ENCODE data around the gene SLC2A10. TPM values are rescaled to one million over a fixed set of nuclear protein-coding genes. Genes with fewer than 3 reads are reported as not detected.

Gene SLC2A10
- total RNA-seq, 1 experiment from 2014 or later: 4.2 TPM

DNA sequence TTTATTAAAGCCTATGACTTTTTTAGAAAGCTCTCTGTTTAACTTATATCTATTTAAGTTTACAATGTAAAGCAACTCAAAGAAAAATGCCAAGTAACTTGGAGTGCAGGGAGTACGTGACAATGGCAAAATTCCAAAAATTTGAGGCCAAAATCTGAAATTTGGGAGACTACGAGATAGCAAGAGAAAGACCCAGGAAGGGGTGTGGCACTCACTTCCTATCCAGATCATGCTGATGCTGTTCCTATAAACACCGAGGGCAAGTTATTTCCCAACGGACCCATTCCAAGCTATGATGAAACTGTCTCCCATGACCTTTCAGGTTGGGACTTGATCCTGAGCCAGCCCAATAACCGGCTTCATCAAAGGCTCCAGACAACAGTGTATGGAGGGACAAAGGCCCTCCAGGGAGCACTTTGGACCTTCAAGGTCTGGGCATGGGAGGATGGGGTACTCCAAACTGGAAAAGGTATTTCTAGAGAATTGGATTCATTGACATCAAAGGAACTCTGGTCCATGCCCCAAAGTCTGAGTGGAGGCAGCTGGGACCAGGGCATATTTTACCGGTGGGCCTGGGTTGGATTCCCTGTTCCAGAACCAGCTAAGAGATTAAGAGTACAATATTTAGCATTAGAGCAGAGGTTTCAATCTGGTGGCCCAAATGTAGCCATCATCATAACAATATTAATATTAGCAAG, 42.5 kb upstream of the SLC2A10 start:
- Histone ChIP-seq H3K27me3 (replicated peaks; ENCODE audit: control insufficient read depth, insufficient read depth, low read length) (no peaks in the 10 kb centered on the region), H3K9me3 (peaks cover 10% of the 10 kb centered on the region), H3K4me1 (no peaks in the 10 kb centered on the region), H3K4me3 (ENCODE audit: low read depth, low read length) (no peak overlapping the region), H3K36me3 (ENCODE audit: control insufficient read depth, insufficient read depth, low read length) (no peaks in the 10 kb centered on the region)
- Mint-ChIP-seq H3K4me3 (ENCODE audit: unreplicated experiment) (no peak overlapping the region), H3K4me1 (ENCODE audit: low read depth, unreplicated experiment) (no peaks in the 10 kb centered on the region), H3K27me3 (ENCODE audit: insufficient read depth, unreplicated experiment) (peaks cover 5% of the 10 kb centered on the region), H3K27ac (ENCODE audit: unreplicated experiment) (no peak overlapping the region), H3K9me3 (ENCODE audit: unreplicated experiment) (peaks cover 16% of the 10 kb centered on the region), H3K36me3 (ENCODE audit: insufficient read depth, unreplicated experiment) (no peaks in the 10 kb centered on the region)
- intact Hi-C loops (cut with micrococcal nuclease; ENCODE audit: unreplicated experiment): no loop called here
- no TSS peak for BruUV-seq (replicated peaks)
- peak in 1 of 2 experiments; percentile 38 for DNase-seq
- CTCF ChIA-PET: interaction anchor here (0.7 kb wide), 1 partner anchor 34 kb away, joined by 3 read pairs; no protein-coding TSS in a partner anchor
- POLR2A ChIA-PET: no interaction called here
- TF ChIP-seq, protein P1, sequence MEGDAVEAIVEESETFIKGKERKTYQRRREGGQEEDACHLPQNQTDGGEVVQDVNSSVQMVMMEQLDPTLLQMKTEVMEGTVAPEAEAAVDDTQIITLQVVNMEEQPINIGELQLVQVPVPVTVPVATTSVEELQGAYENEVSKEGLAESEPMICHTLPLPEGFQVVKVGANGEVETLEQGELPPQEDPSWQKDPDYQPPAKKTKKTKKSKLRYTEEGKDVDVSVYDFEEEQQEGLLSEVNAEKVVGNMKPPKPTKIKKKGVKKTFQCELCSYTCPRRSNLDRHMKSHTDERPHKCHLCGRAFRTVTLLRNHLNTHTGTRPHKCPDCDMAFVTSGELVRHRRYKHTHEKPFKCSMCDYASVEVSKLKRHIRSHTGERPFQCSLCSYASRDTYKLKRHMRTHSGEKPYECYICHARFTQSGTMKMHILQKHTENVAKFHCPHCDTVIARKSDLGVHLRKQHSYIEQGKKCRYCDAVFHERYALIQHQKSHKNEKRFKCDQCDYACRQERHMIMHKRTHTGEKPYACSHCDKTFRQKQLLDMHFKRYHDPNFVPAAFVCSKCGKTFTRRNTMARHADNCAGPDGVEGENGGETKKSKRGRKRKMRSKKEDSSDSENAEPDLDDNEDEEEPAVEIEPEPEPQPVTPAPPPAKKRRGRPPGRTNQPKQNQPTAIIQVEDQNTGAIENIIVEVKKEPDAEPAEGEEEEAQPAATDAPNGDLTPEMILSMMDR (IDR thresholded peaks at IDR 0.05; ENCODE audit: insufficient read depth in 1 of 2, low read depth in 1 of 2, low read length in 1 of 2, severe bottlenecking in 1 of 2, unreplicated experiment in 1 of 2): no peak

DNA sequence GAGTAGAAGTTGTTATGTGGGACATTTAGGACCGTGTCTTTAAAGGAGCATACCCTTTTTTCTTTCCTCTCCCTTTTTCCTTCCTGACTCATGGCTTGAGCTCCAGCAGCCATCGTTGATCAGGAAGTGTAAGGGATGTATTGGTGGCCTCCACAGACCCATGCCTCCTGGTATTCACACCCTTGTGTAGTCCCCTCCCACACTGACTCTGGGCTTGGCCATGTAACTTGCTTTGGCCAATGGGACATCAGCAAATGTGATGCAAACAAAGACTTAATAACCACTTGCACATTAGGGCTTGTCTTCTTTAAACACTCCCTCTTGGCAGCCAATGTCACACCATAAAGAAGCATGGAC, 39.2 kb upstream of the SLC2A10 start:
- Mint-ChIP-seq H3K4me1 (ENCODE audit: low read depth, unreplicated experiment) (no peaks in the 10 kb centered on the region), H3K9me3 (ENCODE audit: unreplicated experiment) (peaks cover 25% of the 10 kb centered on the region), H3K27me3 (ENCODE audit: insufficient read depth, unreplicated experiment) (no peaks in the 10 kb centered on the region), H3K27ac (ENCODE audit: unreplicated experiment) (no peak overlapping the region), H3K4me3 (ENCODE audit: unreplicated experiment) (no peak overlapping the region), H3K36me3 (ENCODE audit: insufficient read depth, unreplicated experiment) (no peaks in the 10 kb centered on the region)
- Histone ChIP-seq H3K4me1 (no peaks in the 10 kb centered on the region), H3K4me3 (ENCODE audit: low read depth, low read length) (no peak overlapping the region), H3K9me3 (peaks cover 23% of the 10 kb centered on the region), H3K36me3 (ENCODE audit: control insufficient read depth, insufficient read depth, low read length) (no peaks in the 10 kb centered on the region), H3K27me3 (replicated peaks; ENCODE audit: control insufficient read depth, insufficient read depth, low read length) (no peaks in the 10 kb centered on the region)
- no peak for DNase-seq
- ChIA-PET POLR2A (no interaction called here), CTCF (no interaction called here)
- no TSS peak for BruUV-seq (replicated peaks)
- intact Hi-C loops (cut with micrococcal nuclease; ENCODE audit: unreplicated experiment): no loop called here
- TF ChIP-seq, protein P1 (IDR thresholded peaks at IDR 0.05; ENCODE audit: insufficient read depth in 1 of 2, low read depth in 1 of 2, low read length in 1 of 2, severe bottlenecking in 1 of 2, unreplicated experiment in 1 of 2): no peak

DNA sequence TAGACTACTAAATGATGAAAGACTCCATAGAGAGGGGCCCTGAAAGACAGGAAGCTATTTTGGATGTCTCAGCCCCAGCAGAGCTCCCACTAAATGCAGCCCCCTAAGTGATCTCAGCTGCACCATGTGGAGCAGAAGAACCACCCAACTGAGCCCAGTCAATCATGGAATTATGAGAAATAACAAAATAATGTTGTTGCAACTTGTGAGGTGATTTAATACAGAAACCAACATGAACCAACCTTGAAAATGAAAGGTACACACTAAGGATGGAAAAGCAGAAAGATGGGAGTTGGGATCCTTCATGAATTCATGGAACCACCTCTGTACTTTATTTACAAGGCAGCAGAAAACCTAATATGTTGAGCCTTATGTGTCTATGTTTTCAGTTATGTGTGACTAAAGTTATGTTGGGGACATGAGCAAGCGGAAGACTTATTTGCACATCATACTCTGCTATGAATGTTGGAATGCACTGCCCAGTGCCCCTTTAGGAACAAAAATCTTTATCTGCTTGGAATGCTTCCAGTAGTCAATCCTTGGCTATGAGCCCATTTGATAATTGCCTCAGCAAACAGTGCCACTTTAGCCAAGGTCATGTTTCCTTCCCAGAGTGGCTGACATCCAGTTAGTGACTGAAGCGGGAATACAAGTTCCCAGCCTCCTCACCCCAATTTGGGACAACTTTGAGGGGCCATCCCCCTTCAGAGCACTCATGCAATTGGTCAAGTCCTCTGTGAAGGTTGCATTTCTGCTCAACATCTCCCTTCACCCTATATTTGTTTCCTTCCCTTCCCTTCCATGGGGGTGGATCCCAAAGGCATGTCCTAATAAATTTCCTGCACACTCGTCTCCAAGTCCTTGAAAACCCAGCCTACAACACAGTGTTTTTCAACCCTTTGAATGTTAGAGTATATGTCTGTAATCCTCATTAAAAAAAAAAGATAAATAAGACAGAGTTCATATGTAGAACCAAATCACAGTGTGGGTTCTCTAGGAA, 38.6 kb upstream of the SLC2A10 start:
- Mint-ChIP-seq H3K4me1 (ENCODE audit: low read depth, unreplicated experiment) (no peaks in the 10 kb centered on the region), H3K27me3 (ENCODE audit: insufficient read depth, unreplicated experiment) (no peaks in the 10 kb centered on the region), H3K27ac (ENCODE audit: unreplicated experiment) (no peak overlapping the region), H3K4me3 (ENCODE audit: unreplicated experiment) (no peak overlapping the region), H3K36me3 (ENCODE audit: insufficient read depth, unreplicated experiment) (no peaks in the 10 kb centered on the region), H3K9me3 (ENCODE audit: unreplicated experiment) (peaks cover 25% of the 10 kb centered on the region)
- CTCF ChIA-PET: no interaction called here
- H3K4me3 ChIP-seq (ENCODE audit: low read depth, low read length): no peak overlapping the region
- no peaks in the 10 kb centered on the region for H3K27me3 ChIP-seq (replicated peaks; ENCODE audit: control insufficient read depth, insufficient read depth, low read length)
- H3K36me3 ChIP-seq (ENCODE audit: control insufficient read depth, insufficient read depth, low read length): no peaks in the 10 kb centered on the region
- no peaks in the 10 kb centered on the region for H3K4me1 ChIP-seq
- intact Hi-C loops (cut with micrococcal nuclease; ENCODE audit: unreplicated experiment): no loop called here
- no TSS peak for BruUV-seq (replicated peaks)
- no peak for DNase-seq
- TF ChIP-seq, protein P1 (IDR thresholded peaks at IDR 0.05; ENCODE audit: insufficient read depth in 1 of 2, low read depth in 1 of 2, low read length in 1 of 2, severe bottlenecking in 1 of 2, unreplicated experiment in 1 of 2): no peak
- peaks cover 23% of the 10 kb centered on the region for H3K9me3 ChIP-seq
- POLR2A ChIA-PET: no interaction called here
